K562 (cell line): ENCODE data around the gene DGAT2. TPM values are rescaled to one million over a fixed set of nuclear protein-coding genes. Genes with fewer than 3 reads are reported as not detected.

Experiments
- ATAC-seq: fragments of 200-7000 bp; cut with Tn5 transposase; 3 replicates; pipeline ENCODE4 v1.9.1; 2020; ENCODE audit warnings: moderate library complexity
- BruUV-seq: library from RNA; stranded (reverse); fragments of 400-500 nt; replicated peaks from 2 replicates; lab custom pipeline; 2021; lab: Mats Ljungman, UMichigan
- CTCF ChIA-PET: fragments of 300-600 bp; formaldehyde crosslinking; extraction: SDS; loops from one replicate; lab custom pipeline; 2021; ENCODE audit warnings: low intra/inter-chr PET ratio; lab: Yijun Ruan, JAX
- POLR2A ChIA-PET: fragments of 300-600, 350-650 bp; sonication (Branson Sonifier 250); formaldehyde crosslinking; extraction: SDS; loops from one replicate; lab custom pipeline; 2021; ENCODE audit warnings: antibody characterized with exemption, inconsistent platforms; lab: Yijun Ruan, JAX
- DNase-seq, 4 experiments: peaks; one replicate each; pipeline versions ENCODE4 v3.0.0 to v3.0.0-alpha.2; 2011 to 2018; ENCODE audit warnings: low spot score in 3 of 4, mixed read lengths in 3 of 4; ENCODE audit errors: extremely low read depth in 1 of 4
- FAIRE-seq: peaks from 2 replicates; lab custom pipeline; 2011; peaks lifted over from hg19 to GRCh38; lab: Jason Lieb, UNC
- H2AFZ ChIP-seq: 2 replicates; pipeline ENCODE4 v1.6.0; 2011; ENCODE audit warnings: low read depth, low read length, control low read depth, inconsistent platforms
- H3K27ac ChIP-seq: fragments of 200-600 bp; 3 replicates; pipeline ENCODE4 v1.8.0; 2011; ENCODE audit warnings: low read depth, mild to moderate bottlenecking, control low read depth, inconsistent platforms, low read length, moderate library complexity, mixed read lengths; ENCODE audit errors: extremely low read depth
- H3K27me3 ChIP-seq, 2 experiments: fragments of 300-600 bp in 1 of 2; 2 replicates in 1 of 2; 3 replicates in 1 of 2; pipeline versions ENCODE4 v1.6.0 to v1.8.0; 2011; ENCODE audit warnings: inconsistent platforms in 2 of 2, low read length in 2 of 2, mild to moderate bottlenecking in 1 of 2, mixed read lengths in 1 of 2, moderate library complexity in 1 of 2; ENCODE audit not compliant: control insufficient read depth in 2 of 2, insufficient read depth in 2 of 2
- H3K36me3 ChIP-seq: fragments of 300-600 bp; 3 replicates; pipeline ENCODE4 v1.8.0; 2011; ENCODE audit warnings: mild to moderate bottlenecking, low read length, inconsistent platforms; ENCODE audit not compliant: control insufficient read depth, insufficient read depth
- H3K4me1 ChIP-seq, 2 experiments: fragments of 200-600 bp in 1 of 2; replicated peaks in 1 of 2; 2 replicates in 1 of 2; 3 replicates in 1 of 2; pipeline versions ENCODE4 v1.5.1 to v1.8.0; 2011; ENCODE audit warnings: inconsistent platforms in 2 of 2, low read length in 2 of 2, mild to moderate bottlenecking in 1 of 2, mixed read lengths in 1 of 2, moderate library complexity in 1 of 2; ENCODE audit not compliant: control insufficient read depth in 2 of 2, insufficient read depth in 2 of 2
- H3K4me2 ChIP-seq: 2 replicates; pipeline ENCODE4 v1.6.1; 2011; ENCODE audit warnings: low read length, control low read depth, inconsistent platforms, mixed read lengths; ENCODE audit not compliant: insufficient read depth
- H3K4me3 ChIP-seq: fragments of 200-600 bp; sonication (generic), shearing (Covaris generic); 2 replicates; pipeline ENCODE4 v1.5.1; 2016; ENCODE audit warnings: control low read depth, inconsistent platforms
- H3K79me2 ChIP-seq: fragments of 200-600 bp; 3 replicates; pipeline ENCODE4 v1.8.0; 2011; ENCODE audit warnings: low read length, inconsistent platforms; ENCODE audit not compliant: control insufficient read depth, insufficient read depth
- H3K9ac ChIP-seq, 2 experiments: 2 replicates each; pipeline versions ENCODE4 v1.6.0 to v1.6.1; 2011; ENCODE audit warnings: low read depth in 2 of 2, low read length in 2 of 2, control low read depth in 1 of 2, inconsistent platforms in 1 of 2, mild to moderate bottlenecking in 1 of 2, mixed read lengths in 1 of 2; ENCODE audit not compliant: insufficient read depth in 1 of 2
- H3K9me1 ChIP-seq: one replicate; pipeline ENCODE4 v1.6.0; 2011; ENCODE audit warnings: inconsistent platforms, mild to moderate bottlenecking, low read length, moderate library complexity; ENCODE audit not compliant: control insufficient read depth, insufficient read depth
- H3K9me3 ChIP-seq: replicated peaks from 2 replicates; pipeline ENCODE4 v1.5.1; 2011; ENCODE audit warnings: low read depth, low read length, inconsistent platforms; ENCODE audit not compliant: control insufficient read depth, insufficient read depth
- H4K20me1 ChIP-seq: replicated peaks from 2 replicates; pipeline ENCODE4 v1.6.1; 2011; ENCODE audit warnings: low read length, inconsistent platforms, mixed read lengths; ENCODE audit not compliant: control insufficient read depth, insufficient read depth
- ARID1B ChIP-seq: fragments of 450-650 bp; IDR thresholded peaks from 2 replicates; pipeline ENCODE4 v1.6.1; 2016; ENCODE audit warnings: antibody characterized with exemption, mild to moderate bottlenecking, inconsistent platforms
- CBFA2T2 ChIP-seq: fragments of 450-650 bp; conservative IDR thresholded peaks from 2 replicates; pipeline ENCODE4 v1.6.1; 2017; ENCODE audit warnings: mild to moderate bottlenecking
- FOXK2 ChIP-seq, 2 experiments: fragments of 450-650 bp; IDR thresholded peaks in 1 of 2; conservative IDR thresholded peaks in 1 of 2; 2 replicates each; pipeline ENCODE4 v1.6.1; 2016; ENCODE audit warnings: low read depth in 2 of 2, mild to moderate bottlenecking in 1 of 2
- FOXM1 ChIP-seq, 2 experiments: fragments of 450-650 bp in 1 of 2; sonication (generic) in 1 of 2; formaldehyde crosslinking in 1 of 2; IDR thresholded peaks; 2 replicates each; pipeline versions ENCODE4 v1.6.1 to v1.9.0; 2017 to 2022; ENCODE audit warnings: low read depth in 2 of 2, mild to moderate bottlenecking in 2 of 2, missing genetic modification reagents in 1 of 2, moderate library complexity in 1 of 2
- HDAC1 ChIP-seq, 2 experiments: fragments of 450-650 bp; IDR thresholded peaks; 2 replicates each; pipeline ENCODE4 v1.6.1; 2016 to 2017; ENCODE audit warnings: inconsistent platforms in 1 of 2, mild to moderate bottlenecking in 1 of 2, moderate library complexity in 1 of 2
- HEY1 ChIP-seq: fragments of 250-450 bp; sonication (Bioruptor Pico); IDR thresholded peaks from 2 replicates; pipeline ENCODE4 v1.5.0; 2020; ENCODE audit warnings: mild to moderate bottlenecking, moderate library complexity, borderline replicate concordance
- KDM1A ChIP-seq, 2 experiments: fragments of 450-650 bp; IDR thresholded peaks; 2 replicates each; pipeline ENCODE4 v1.6.1; 2016; ENCODE audit warnings: mild to moderate bottlenecking in 2 of 2
- MEIS2 ChIP-seq: fragments of 450-650 bp; IDR thresholded peaks from 2 replicates; pipeline ENCODE4 v1.6.1; 2014; ENCODE audit warnings: mild to moderate bottlenecking; ENCODE audit not compliant: partially characterized antibody
- NFIC ChIP-seq: fragments of 450-650 bp; IDR thresholded peaks from 2 replicates; pipeline ENCODE4 v1.6.1; 2017; ENCODE audit warnings: mild to moderate bottlenecking, inconsistent platforms
- POLR2AphosphoS2 ChIP-seq: IDR thresholded peaks from 2 replicates; pipeline ENCODE4 v1.6.1; 2012; ENCODE audit warnings: low read length, improper control_type of control experiment
- POLR3A ChIP-seq: IDR thresholded peaks from 2 replicates; pipeline ENCODE4 v1.6.1; 2011; ENCODE audit warnings: borderline replicate concordance, mild to moderate bottlenecking, moderate library complexity; ENCODE audit not compliant: insufficient read length, insufficient read depth; ENCODE audit errors: extremely low read depth
- PYGO2 ChIP-seq: fragments of 450-650 bp; IDR thresholded peaks from 2 replicates; pipeline ENCODE4 v1.6.1; 2016; ENCODE audit warnings: mild to moderate bottlenecking, missing genetic modification characterization, moderate library complexity, missing compliant biosample characterization
- SMARCE1 ChIP-seq: fragments of 450-650 bp; IDR thresholded peaks from 2 replicates; pipeline ENCODE4 v1.7.1; 2016; ENCODE audit warnings: mild to moderate bottlenecking
- SP2 ChIP-seq: IDR thresholded peaks from 2 replicates; pipeline ENCODE4 v1.6.1; 2011; ENCODE audit warnings: mild to moderate bottlenecking, low read depth, low read length, moderate library complexity; ENCODE audit not compliant: poor library complexity, severe bottlenecking; ENCODE audit errors: extremely low read depth
- TAL1 ChIP-seq: fragments of 450-650 bp; IDR thresholded peaks from 2 replicates; pipeline ENCODE4 v1.6.1; 2016; ENCODE audit warnings: mild to moderate bottlenecking
- TCF3 ChIP-seq: sonication (generic); formaldehyde crosslinking; IDR thresholded peaks from 2 replicates; pipeline ENCODE4 v1.4.0; 2020; ENCODE audit warnings: mild to moderate bottlenecking, missing genetic modification reagents
- TEAD4 ChIP-seq, 2 experiments: sonication (generic) in 1 of 2; formaldehyde crosslinking in 1 of 2; IDR thresholded peaks; 2 replicates each; pipeline versions ENCODE4 v1.6.1 to v1.8.0; 2012 to 2022; ENCODE audit warnings: borderline replicate concordance in 1 of 2, inconsistent platforms in 1 of 2, low read length in 1 of 2, mild to moderate bottlenecking in 1 of 2, missing genetic modification reagents in 1 of 2
- TRIM24 ChIP-seq, 2 experiments: fragments of 450-650 bp; IDR thresholded peaks; 2 replicates each; pipeline ENCODE4 v1.6.1; 2016
- ZNF140 ChIP-seq: fragments of 250-450 bp; sonication (Bioruptor Pico); IDR thresholded peaks from 2 replicates; pipeline ENCODE4 v1.8.0; 2021; ENCODE audit warnings: moderate library complexity, mild to moderate bottlenecking, inconsistent platforms
- ZNF347 ChIP-seq: fragments of 450-650 bp; formaldehyde crosslinking; IDR thresholded peaks from 2 replicates; pipeline ENCODE4 v1.4.0; 2020; ENCODE audit warnings: low read depth, mild to moderate bottlenecking, moderate library complexity
- WGBS: fragments of 100-300 bp; shearing (Covaris generic); methylation state at CpG from one replicate; pipeline ENCODE4 v1.1.6; 2016; ENCODE audit warnings: low coverage, mixed read lengths; ENCODE audit not compliant: insufficient coverage; ENCODE audit errors: missing lambda C conversion rate; 5-methylcytosine and 5-hydroxymethylcytosine counted together
- in situ Hi-C: fragments of 300-500 bp; cut with MboI; formaldehyde crosslinking; loops from 4 replicates; pipeline ENCODE4 v1.15.0; 2018; ENCODE audit warnings: inconsistent platforms, mixed read lengths
- intact Hi-C: fragments of 100-400 bp; cut with micrococcal nuclease; formaldehyde crosslinking; loops from 2 replicates; pipeline ENCODE4 v1.14.2; 2022
- polyA plus RNA-seq, 8 experiments: library from polyadenylated mRNA; depleted of rRNA in 4 of 8; stranded (reverse) in 5 of 8; unstranded in 3 of 8; fragments of >200 nt; fragmentation: Nextera tagmentation in 2 of 8; fragmentation: Illumina TruSeq in 1 of 8; extraction: Ambion mirVana in 2 of 8; extraction: Trizol in 1 of 8; gene quantifications; 2 replicates each; pipeline versions ENCODE4 v1.2.1 to v1.2.3, GENCODE V29; 2011 to 2014; ENCODE audit warnings: inconsistent platforms in 1 of 8, missing spikeins in 1 of 8
- total RNA-seq, 7 experiments: library from RNA; depleted of rRNA in 6 of 7; stranded (reverse); fragments of >200 nt in 6 of 7; fragmentation: Illumina TruSeq in 2 of 7; extraction: Trizol in 2 of 7; gene quantifications; 2 replicates each; pipeline versions ENCODE4 v1.2.1 to v1.2.3, GENCODE V29; 2011 to 2021; ENCODE audit warnings: low replicate concordance in 1 of 7
- TF ChIP-seq, protein P1 (sequence below), 2 experiments: fragments of 450-650 bp in 1 of 2; IDR thresholded peaks; 2 replicates each; pipeline ENCODE4 v1.6.1; 2011 to 2017; ENCODE audit warnings: low read depth in 2 of 2, antibody characterized with exemption in 1 of 2, borderline replicate concordance in 1 of 2, low read length in 1 of 2, mild to moderate bottlenecking in 1 of 2, mixed read lengths in 1 of 2; ENCODE audit not compliant: control insufficient read depth in 1 of 2

DGAT2 gene
- total and polyA plus RNA-seq, 9 of the 15 experiments (the other 6 are each of a cell fraction or from before 2014, with no cell fraction given), result 0.68 to 2.8 (median 1.8) TPM

DNA sequence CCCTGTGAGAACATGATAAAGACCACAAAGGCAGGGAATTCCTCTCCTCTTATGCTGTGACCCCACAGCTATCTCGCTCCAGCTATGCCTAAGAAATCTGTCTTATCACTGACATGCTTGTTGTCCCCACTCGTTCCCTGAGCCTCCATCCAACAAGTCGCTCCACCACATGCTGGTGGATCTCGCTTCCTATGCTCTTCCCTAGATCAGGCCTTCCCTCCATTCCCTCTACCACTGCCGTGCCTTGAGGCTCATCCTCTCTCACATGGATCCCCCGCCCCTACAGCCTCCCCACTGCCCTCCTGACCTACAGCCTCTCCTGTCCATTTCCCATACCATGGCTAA is 1.4 kb upstream of the DGAT2 start:
- Histone ChIP-seq H3K9me1 (no peaks in the 10 kb centered on the region), H3K27ac (no peak overlapping the region), H3K4me2 (no peak overlapping the region), H3K9ac (no peak overlapping the region), H2AFZ (peak overlapping the region; percentile 25; the same call in 1 of the 2 replicates), H4K20me1 (no peaks in the 10 kb centered on the region), H3K4me3 (no peak overlapping the region), H3K9me3 (no peaks in the 10 kb centered on the region), H3K4me1 (peaks cover 19 to 26% of the 10 kb centered on the region in 2 experiments), H3K27me3 (peaks cover 7 to 10% of the 10 kb centered on the region in 2 experiments; a peak in 4 of 5 replicates), H3K36me3 (no peaks in the 10 kb centered on the region), H3K79me2 (no peaks in the 10 kb centered on the region)
- in situ Hi-C loops, result no loop called here
- peak in 3 of 4 experiments; percentile 18 to 70 (median 39) for DNase-seq
- 18% methylated on average over 4 of the region's 6 CpGs for WGBS
- ATAC-seq, result no peak
- no TSS peak for BruUV-seq
- ChIA-PET CTCF (interaction anchor here (1.7 to 2.4 kb wide), 2 partner anchors 44 to 61 kb away, joined by 7 to 10 read pairs; no protein-coding TSS in a partner anchor), POLR2A (interaction anchor here (0.6 kb wide), 1 partner anchor 414 kb away, joined by 3 read pairs; no protein-coding TSS in a partner anchor)
- intact Hi-C loops, result no loop called here
- peak; percentile 73 for FAIRE-seq
- TF ChIP-seq, protein P1, sequence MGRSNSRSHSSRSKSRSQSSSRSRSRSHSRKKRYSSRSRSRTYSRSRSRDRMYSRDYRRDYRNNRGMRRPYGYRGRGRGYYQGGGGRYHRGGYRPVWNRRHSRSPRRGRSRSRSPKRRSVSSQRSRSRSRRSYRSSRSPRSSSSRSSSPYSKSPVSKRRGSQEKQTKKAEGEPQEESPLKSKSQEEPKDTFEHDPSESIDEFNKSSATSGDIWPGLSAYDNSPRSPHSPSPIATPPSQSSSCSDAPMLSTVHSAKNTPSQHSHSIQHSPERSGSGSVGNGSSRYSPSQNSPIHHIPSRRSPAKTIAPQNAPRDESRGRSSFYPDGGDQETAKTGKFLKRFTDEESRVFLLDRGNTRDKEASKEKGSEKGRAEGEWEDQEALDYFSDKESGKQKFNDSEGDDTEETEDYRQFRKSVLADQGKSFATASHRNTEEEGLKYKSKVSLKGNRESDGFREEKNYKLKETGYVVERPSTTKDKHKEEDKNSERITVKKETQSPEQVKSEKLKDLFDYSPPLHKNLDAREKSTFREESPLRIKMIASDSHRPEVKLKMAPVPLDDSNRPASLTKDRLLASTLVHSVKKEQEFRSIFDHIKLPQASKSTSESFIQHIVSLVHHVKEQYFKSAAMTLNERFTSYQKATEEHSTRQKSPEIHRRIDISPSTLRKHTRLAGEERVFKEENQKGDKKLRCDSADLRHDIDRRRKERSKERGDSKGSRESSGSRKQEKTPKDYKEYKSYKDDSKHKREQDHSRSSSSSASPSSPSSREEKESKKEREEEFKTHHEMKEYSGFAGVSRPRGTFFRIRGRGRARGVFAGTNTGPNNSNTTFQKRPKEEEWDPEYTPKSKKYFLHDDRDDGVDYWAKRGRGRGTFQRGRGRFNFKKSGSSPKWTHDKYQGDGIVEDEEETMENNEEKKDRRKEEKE (IDR thresholded peaks at IDR 0.05; ENCODE audit: borderline replicate concordance in 1 of 2, control insufficient read depth in 1 of 2, low read depth in 2 of 2, low read length in 1 of 2), result no peak
- TF ChIP-seq ARID1B (peak; percentile 58), TAL1 (peak; percentile 59), TEAD4 (IDR thresholded peaks at IDR 0.05; ENCODE audit: low read length) (peak; percentile 67; the same call in 1 of the 2 replicates), TEAD4 (CRISPR knock-in tag; IDR thresholded peaks at IDR 0.05; ENCODE audit: borderline replicate concordance) (no peak), HEY1 (CRISPR knock-in tag) (no peak), POLR2AphosphoS2 (no peak), HDAC1 (IDR thresholded peaks at IDR 0.05) (peak in 1 of 2 experiments; percentile 66; a peak in 2 of 4 replicates), MEIS2 (no peak), ZNF347 (CRISPR knock-in tag) (no peak), SMARCE1 (no peak), ZNF140 (no peak), SP2 (no peak), KDM1A (IDR thresholded peaks at IDR 0.05) (peak; percentile 82 to 85), POLR3A (no peak), FOXK2 (conservative IDR thresholded peaks at IDR 0.05 in 1 of 2, IDR thresholded peaks at IDR 0.05 in 1 of 2; ENCODE audit: low read depth in 2 of 2) (0 out of 4 replicates have a peak, but pooled peaks of 1 of the 2 experiments have one; percentile 12), PYGO2 (tag) (no peak), FOXM1 (IDR thresholded peaks at IDR 0.05; ENCODE audit: low read depth) (no peak), FOXM1 (CRISPR knock-in tag; IDR thresholded peaks at IDR 0.05; ENCODE audit: low read depth) (no peak), TCF3 (CRISPR knock-in tag) (peak; percentile 79), CBFA2T2 (peak; percentile 78), TRIM24 (IDR thresholded peaks at IDR 0.05) (peak; percentile 12 to 17; a peak in 1 of 4 replicates), NFIC (peak; percentile 32)
